ENCODE data around the gene ZNF800. TPM values are rescaled to one million over a fixed set of nuclear protein-coding genes. Genes with fewer than 3 reads are reported as not detected.

Gene ZNF800
- total RNA-seq, 1 donor from 2014 or later, result 15.8 TPM

- no peak for DNase-seq
Observed at GRCh38 chr7:127390186-127390816, 2.2 kb downstream of the ZNF800 start.

DNA sequence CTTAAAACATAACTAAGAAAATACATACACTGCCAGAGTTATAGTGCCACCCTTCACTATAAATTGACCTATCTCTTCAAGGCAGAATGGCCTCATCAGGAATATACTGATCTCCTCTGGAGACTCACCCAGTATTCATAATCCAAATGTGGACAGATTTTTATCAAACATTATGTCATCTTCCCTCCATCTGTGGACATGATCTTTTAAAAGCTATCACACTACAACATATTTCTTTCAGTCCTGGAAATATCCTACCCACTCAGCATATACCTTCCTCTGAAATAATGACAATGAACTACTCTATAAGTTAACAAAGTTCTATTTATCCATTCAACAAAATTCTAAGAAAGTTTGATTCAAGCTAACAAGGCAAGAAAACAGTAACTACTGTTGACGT is 3.2 kb downstream of the ZNF800 start:
- no peak for DNase-seq

- DNase-seq, result no peak
Observed at GRCh38 chr7:127387974-127388373, 4.5 kb downstream of the ZNF800 start.

DNA sequence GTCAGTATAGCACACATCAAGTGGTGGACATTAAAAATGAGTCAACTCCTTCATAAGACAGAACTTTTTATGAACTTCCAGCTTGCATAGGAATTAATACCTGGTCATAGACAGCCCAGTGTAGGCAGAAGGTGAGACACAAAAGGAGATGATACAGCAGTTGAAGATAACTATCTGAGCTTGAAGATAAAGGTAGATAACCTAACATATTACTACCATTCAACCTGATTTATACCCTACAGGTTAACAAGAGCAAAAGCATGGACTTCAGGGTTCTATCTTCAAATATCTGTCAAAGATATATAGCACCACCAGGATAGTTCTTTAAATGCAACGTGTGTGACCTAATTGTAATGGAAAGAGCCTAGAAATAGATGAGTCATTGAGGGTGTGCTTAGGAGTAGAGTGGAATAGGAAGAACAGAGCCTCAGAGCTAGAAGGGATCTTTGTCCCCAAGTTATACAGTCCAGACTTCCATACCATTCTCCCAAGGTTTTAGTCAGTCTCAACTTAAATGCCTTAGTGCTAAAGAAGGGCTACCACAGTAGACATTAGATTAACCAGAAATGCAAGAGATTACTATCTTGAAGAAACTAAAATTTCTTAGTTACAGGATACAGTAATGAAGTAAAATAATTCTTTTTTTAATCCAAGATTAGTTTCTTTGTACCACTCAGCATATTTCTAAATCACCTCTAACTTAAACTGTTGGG is 9.2 kb downstream of the ZNF800 start:
- DNase-seq, result peak; percentile 32

DNA sequence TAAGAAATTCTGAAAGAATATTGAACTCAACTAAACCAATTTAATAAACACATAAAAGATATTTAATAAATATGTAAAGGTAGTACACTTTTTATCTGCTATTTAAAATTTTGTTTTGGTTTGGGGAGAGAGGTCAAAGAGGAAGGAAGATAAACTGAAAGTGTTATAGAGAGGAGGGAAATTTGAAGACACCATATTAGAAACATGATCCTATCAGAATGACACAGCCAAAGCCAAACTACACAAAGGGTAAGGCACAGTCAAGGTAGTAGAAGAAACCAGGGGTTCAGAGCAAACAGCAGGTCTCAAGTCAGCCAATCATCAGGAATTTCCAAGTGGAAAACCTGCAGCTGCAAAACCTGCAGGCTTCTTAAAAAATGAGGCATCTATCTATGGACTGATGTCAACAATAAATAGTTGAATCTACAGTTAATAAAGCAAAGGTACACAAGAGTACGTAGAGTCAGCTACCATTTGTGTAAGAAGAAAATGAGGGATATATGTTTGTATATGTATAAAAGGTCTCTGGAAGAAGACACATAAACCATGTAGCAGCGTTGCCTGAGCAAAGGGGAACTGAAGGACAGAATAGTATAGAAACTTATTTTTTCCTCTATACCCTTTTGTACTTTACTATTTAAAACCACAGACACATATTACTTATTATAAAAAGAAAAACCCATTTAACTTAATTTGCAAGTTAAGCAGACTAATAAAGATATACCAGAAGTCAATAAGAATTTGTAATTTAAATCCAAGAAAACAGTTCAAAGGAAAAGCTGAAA is 10.0 kb downstream of the ZNF800 start:
- DNase-seq, result no peak

DNA sequence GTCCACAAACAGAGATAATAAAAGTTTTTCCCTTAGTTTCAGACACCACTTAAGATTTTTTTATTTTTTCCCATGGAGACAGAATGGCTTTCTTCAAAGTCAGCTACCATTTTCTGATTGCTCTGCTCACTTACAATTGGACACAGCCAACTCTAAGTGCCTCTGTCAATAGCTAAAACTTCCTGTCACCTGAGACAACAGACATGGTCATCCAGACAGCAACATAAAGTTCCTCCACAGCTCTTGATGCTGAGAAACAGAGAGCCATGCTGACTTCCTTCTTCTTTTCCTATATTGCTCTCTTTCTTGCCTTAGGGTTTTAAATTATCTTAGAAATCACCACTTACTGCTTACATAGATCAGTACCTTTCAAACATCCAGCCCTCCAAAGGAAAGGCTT is 12.0 kb downstream of the ZNF800 start:
- no peak for DNase-seq

GRCh38 chr7:127379642-127380041 is 12.9 kb downstream of the ZNF800 start:
- DNase-seq, result no peak

DNA sequence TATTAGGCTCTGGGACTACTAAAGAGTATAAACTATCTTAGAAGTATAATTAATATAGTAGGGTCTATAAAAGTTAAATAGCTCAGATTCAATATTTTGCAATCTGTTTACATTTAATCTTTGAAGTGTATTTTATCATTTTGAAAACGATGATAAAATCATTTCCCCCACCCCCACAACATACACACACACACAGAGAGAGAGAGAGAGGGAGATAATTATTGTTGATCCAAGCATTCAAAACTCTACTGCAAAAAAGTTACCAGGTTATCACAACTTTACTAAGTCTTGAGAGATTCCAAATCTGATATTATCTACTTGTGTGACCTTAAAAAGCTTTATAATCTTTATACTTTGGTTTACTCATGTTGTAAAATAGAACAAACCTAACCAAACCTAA is 14.0 kb downstream of the ZNF800 start:
- DNase-seq, result no peak

DNA sequence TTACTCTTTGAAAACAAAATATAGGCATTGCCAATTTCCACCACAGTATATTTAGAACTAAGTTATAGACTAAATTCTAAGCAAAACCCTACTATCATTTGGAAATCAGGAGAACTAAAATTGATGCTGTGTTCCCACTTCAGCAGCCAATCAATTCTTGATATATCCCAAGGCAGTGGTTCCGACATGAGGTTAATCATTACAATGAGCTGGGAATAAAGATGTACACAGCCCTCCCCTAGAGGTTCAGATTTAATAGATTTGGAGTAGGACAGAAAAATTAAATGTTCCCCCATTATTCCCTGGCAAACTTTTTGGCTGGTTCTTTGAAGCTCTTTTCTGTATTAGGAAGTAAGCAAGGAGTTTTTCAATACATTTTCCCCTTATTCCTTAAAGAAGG is 15.1 kb downstream of the ZNF800 start:
- no peak for DNase-seq

- no peak for DNase-seq
Observed at GRCh38 chr7:127375631-127376030, 16.9 kb downstream of the ZNF800 start.

- DNase-seq, result no peak
Observed at GRCh38 chr7:127367679-127368078, 24.8 kb downstream of the ZNF800 start.

DNA sequence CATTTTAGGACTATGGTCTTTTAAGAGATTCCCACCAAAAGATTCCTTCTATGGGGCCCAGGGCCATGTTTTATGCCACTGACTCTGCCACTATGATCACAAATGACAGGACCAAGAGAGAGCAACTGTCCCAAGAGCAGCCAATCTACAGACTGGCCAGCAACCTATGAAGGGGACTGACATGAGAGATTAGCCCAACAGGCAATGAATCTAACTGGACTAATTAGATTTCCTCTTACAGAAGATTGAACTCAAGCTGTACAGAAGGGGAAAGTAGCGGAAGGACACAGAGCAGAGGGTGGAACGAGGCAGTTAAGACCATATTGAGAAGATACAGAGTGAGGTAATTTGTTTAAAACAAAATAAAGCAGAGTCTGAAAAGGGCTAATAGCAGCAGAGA is 25.8 kb downstream of the ZNF800 start:
- DNase-seq, result no peak

DNA sequence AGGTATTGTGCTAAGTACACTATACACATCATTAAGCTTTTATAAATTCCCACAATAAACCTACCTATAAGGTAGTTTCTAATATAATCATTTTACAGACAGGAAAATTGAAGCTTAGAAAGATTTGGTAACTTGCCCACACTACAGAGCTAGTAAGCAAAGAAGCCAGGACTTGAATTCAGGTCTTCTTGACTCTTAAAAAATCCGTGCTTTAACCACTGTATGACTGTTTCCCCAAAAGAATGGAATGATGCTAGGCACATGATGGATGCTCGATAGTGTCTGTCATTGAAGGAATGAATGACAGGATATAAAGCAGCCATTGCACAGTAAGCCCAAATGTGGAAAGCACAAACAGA is 26.6 kb downstream of the ZNF800 start:
- DNase-seq, result no peak

- no peak for DNase-seq
Observed at GRCh38 chr7:127365164-127365956, 27.1 kb downstream of the ZNF800 start.

GRCh38 chr7:127362364-127363027 is 30.0 kb downstream of the ZNF800 start:
- no peak for DNase-seq

GRCh38 chr7:127361736-127362135 is 30.8 kb downstream of the ZNF800 start:
- no peak for DNase-seq

DNA sequence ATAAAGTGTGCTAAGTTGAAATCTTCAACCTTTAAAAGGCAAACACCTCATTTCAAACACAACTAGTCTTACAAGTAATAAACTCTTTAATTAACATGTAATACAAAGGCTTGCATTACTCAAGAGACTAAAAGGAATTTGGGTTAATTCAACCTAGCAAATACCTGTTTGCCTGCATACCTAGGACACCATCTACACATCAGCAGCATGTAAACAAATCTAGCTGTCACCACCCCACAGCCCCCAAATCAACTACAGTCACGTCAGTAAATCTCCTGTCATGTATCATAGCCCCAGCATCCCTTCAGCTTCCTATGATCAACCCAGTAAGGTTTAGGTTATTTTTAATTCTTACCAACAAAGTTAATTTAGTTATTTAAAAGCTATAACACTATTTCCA is 33.5 kb downstream of the ZNF800 start:
- DNase-seq, result no peak

DNA sequence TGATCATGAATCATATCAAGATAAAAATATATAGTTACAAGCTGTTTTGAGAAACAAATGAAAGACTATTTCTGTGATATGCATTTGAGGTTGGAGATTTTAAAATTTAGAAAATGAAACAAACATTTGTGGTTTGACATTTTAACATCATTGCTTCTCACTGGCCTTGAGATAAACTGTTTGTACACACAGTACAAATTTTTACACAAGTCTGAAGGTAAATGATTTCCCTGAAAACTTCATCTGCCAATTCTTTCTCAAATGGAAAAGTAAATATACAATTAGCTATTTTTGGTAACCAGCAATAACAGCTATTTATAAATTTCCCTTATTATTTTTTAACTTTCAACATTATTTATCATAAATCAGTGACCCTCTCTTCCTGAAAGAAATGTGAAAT is 38.6 kb downstream of the ZNF800 start:
- no peak for DNase-seq

GRCh38 chr7:127350586-127350985 is 41.9 kb downstream of the ZNF800 start:
- DNase-seq, result no peak

GRCh38 chr7:127349881-127350280 is 42.6 kb downstream of the ZNF800 start:
- no peak for DNase-seq

- DNase-seq, result no peak
Observed at GRCh38 chr7:127348247-127348631, 44.3 kb downstream of the ZNF800 start.

GRCh38 chr7:127347567-127348246 is 44.8 kb downstream of the ZNF800 start:
- DNase-seq, result peak; percentile 86

Measured in dermis blood vessel endothelial cell (primary cell).